H9 (cell line): Measurements from ENCODE around the gene TAF5L. TPM values are rescaled to one million over a fixed set of nuclear protein-coding genes. Genes with fewer than 3 reads are reported as not detected.

Experiments used
- DNase-seq: peaks from one replicate; pipeline ENCODE4 v3.0.0-alpha.2; 2017
- H2AFZ ChIP-seq: one replicate; pipeline ENCODE4 v1.6.1; 2013; ENCODE audit warnings: mild to moderate bottlenecking, low read length, control low read depth, moderate library complexity
- H2AK5ac ChIP-seq: 2 replicates; pipeline ENCODE4 v1.6.1; 2013; ENCODE audit warnings: low read length, control low read depth, mixed read lengths; ENCODE audit not compliant: insufficient read length
- H2BK120ac ChIP-seq: one replicate; pipeline ENCODE4 v1.6.1; 2013; ENCODE audit warnings: low read depth, mild to moderate bottlenecking, low read length, control low read depth, inconsistent platforms; ENCODE audit not compliant: poor library complexity, severe bottlenecking
- H2BK12ac ChIP-seq: 2 replicates; pipeline ENCODE4 v1.6.1; 2013; ENCODE audit warnings: low read length, control low read depth, mixed read lengths, low read depth; ENCODE audit not compliant: insufficient read length
- H2BK15ac ChIP-seq: 2 replicates; pipeline ENCODE4 v1.6.1; 2013; ENCODE audit warnings: low read depth, low read length, control low read depth
- H2BK20ac ChIP-seq: one replicate; pipeline ENCODE4 v1.6.1; 2013; ENCODE audit warnings: low read depth, mild to moderate bottlenecking, low read length, control low read depth, inconsistent platforms; ENCODE audit not compliant: poor library complexity, severe bottlenecking
- H2BK5ac ChIP-seq: 2 replicates; pipeline ENCODE4 v1.6.1; 2013; ENCODE audit warnings: low read length, control low read depth, mixed read lengths; ENCODE audit not compliant: insufficient read length
- H3K14ac ChIP-seq: 2 replicates; pipeline ENCODE4 v1.6.1; 2013; ENCODE audit warnings: low read length, control low read depth; ENCODE audit not compliant: insufficient read depth
- H3K18ac ChIP-seq: 2 replicates; pipeline ENCODE4 v1.6.1; 2013; ENCODE audit warnings: low read depth, mild to moderate bottlenecking, mixed read lengths, low read length, control low read depth; ENCODE audit not compliant: insufficient read length
- H3K23ac ChIP-seq: 2 replicates; pipeline ENCODE4 v1.6.1; 2013; ENCODE audit warnings: low read length, control low read depth, mixed read lengths, low read depth; ENCODE audit not compliant: insufficient read length
- H3K23me2 ChIP-seq: 2 replicates; pipeline ENCODE4 v1.6.1; 2013; ENCODE audit warnings: low read depth, mild to moderate bottlenecking, mixed read lengths, low read length, control low read depth; ENCODE audit not compliant: insufficient read length, poor library complexity, severe bottlenecking
- H3K27ac ChIP-seq: 2 replicates; pipeline ENCODE4 v1.5.1; 2013; ENCODE audit warnings: low read length, control low read depth, mixed read lengths, low read depth; ENCODE audit not compliant: insufficient read length
- H3K27me3 ChIP-seq: 2 replicates; pipeline ENCODE4 v1.6.1; 2013; ENCODE audit warnings: low read length, control low read depth, inconsistent platforms; ENCODE audit not compliant: insufficient read depth
- H3K4ac ChIP-seq: 2 replicates; pipeline ENCODE4 v1.6.1; 2013; ENCODE audit warnings: low read depth, mild to moderate bottlenecking, control low read depth, inconsistent platforms, low read length, moderate library complexity
- H3K4me1 ChIP-seq: 2 replicates; pipeline ENCODE4 v1.6.1; 2013; ENCODE audit warnings: low read length, control low read depth, inconsistent platforms; ENCODE audit not compliant: insufficient read depth
- H3K4me2 ChIP-seq: 2 replicates; pipeline ENCODE4 v1.6.1; 2013; ENCODE audit warnings: low read length, control low read depth, mixed read lengths; ENCODE audit not compliant: insufficient read length, insufficient read depth
- H3K56ac ChIP-seq: 2 replicates; pipeline ENCODE4 v1.6.1; 2013; ENCODE audit warnings: low read depth, mild to moderate bottlenecking, mixed read lengths, low read length, control low read depth; ENCODE audit not compliant: insufficient read length
- H3K79me1 ChIP-seq: 2 replicates; pipeline ENCODE4 v1.6.1; 2013; ENCODE audit warnings: low read depth, mild to moderate bottlenecking, moderate library complexity, low read length, control low read depth, inconsistent platforms; ENCODE audit not compliant: insufficient read depth, poor library complexity, severe bottlenecking
- H3K79me2 ChIP-seq: 2 replicates; pipeline ENCODE4 v1.6.1; 2013; ENCODE audit warnings: low read length, control low read depth, inconsistent platforms; ENCODE audit not compliant: insufficient read depth
- H3K9ac ChIP-seq: 2 replicates; pipeline ENCODE4 v1.6.1; 2013; ENCODE audit warnings: low read length, control low read depth, mixed read lengths; ENCODE audit not compliant: insufficient read length; ENCODE audit errors: extremely low read depth
- H3K9me3 ChIP-seq: one replicate; pipeline ENCODE4 v1.6.1; 2013; ENCODE audit warnings: low read depth, low read length, inconsistent platforms; ENCODE audit not compliant: control insufficient read depth
- H3T11ph ChIP-seq: one replicate; pipeline ENCODE4 v1.6.1; 2013; ENCODE audit warnings: mild to moderate bottlenecking, low read length, control low read depth, inconsistent platforms
- H4K20me1 ChIP-seq: one replicate; pipeline ENCODE4 v1.6.1; 2013; ENCODE audit not compliant: control insufficient read depth, insufficient read length, insufficient read depth
- H4K5ac ChIP-seq: 2 replicates; pipeline ENCODE4 v1.6.1; 2013; ENCODE audit warnings: low read depth, mild to moderate bottlenecking, mixed read lengths, low read length, control low read depth; ENCODE audit not compliant: insufficient read length
- H4K8ac ChIP-seq: replicated peaks from 2 replicates; pipeline ENCODE4 v1.6.1; 2013; ENCODE audit warnings: low read length, control low read depth, mixed read lengths, low read depth; ENCODE audit not compliant: insufficient read length
- H4K91ac ChIP-seq: 2 replicates; pipeline ENCODE4 v1.6.1; 2013; ENCODE audit warnings: low read depth, mild to moderate bottlenecking, moderate library complexity, mixed read lengths, low read length, control low read depth; ENCODE audit not compliant: insufficient read length
- H3K27ac Mint-ChIP-seq, 3 experiments: 2 replicates in 2 of 3; 3 replicates in 1 of 3; pipeline ENCODE4 v1.8.0; 2020 to 2021; ENCODE audit warnings: mixed read lengths in 3 of 3, mild to moderate bottlenecking in 1 of 3, moderate library complexity in 1 of 3
- H3K27me3 Mint-ChIP-seq: 2 replicates; pipeline ENCODE4 v1.8.0; 2021; ENCODE audit warnings: low read depth, mild to moderate bottlenecking, moderate library complexity, mixed read lengths
- H3K36me3 Mint-ChIP-seq, 3 experiments: 2 replicates in 2 of 3; 3 replicates in 1 of 3; pipeline ENCODE4 v1.8.0; 2020 to 2021; ENCODE audit warnings: low read depth in 3 of 3, mixed read lengths in 3 of 3; ENCODE audit not compliant: insufficient read depth in 1 of 3
- H3K4me1 Mint-ChIP-seq, 2 experiments: 2 replicates each; pipeline ENCODE4 v1.8.0; 2020; ENCODE audit warnings: mixed read lengths in 2 of 2
- H3K4me3 Mint-ChIP-seq, 2 experiments: 2 replicates in 1 of 2; 3 replicates in 1 of 2; pipeline ENCODE4 v1.8.0; 2020 to 2021; ENCODE audit warnings: mild to moderate bottlenecking in 2 of 2, mixed read lengths in 2 of 2, moderate library complexity in 1 of 2
- H3K9me3 Mint-ChIP-seq, 2 experiments: 2 replicates in 1 of 2; 3 replicates in 1 of 2; pipeline ENCODE4 v1.8.0; 2020; ENCODE audit warnings: mild to moderate bottlenecking in 2 of 2, mixed read lengths in 2 of 2, moderate library complexity in 1 of 2
- WGBS: extraction: QIAGEN DNeasy Blood & Tissue Kit; methylation state at CpG from one replicate; pipeline ENCODE4 v1.1.7; 2013; ENCODE audit warnings: missing lambda C conversion rate, low lambda C conversion rate, mixed read lengths; ENCODE audit not compliant: insufficient read length; ENCODE audit errors: extremely low coverage; 5-methylcytosine and 5-hydroxymethylcytosine counted together
- total RNA-seq: library from RNA; stranded (reverse); gene quantifications from 2 replicates; pipeline ENCODE4 v1.2.1, GENCODE V29; 2021
- TF ChIP-seq, protein P1 (sequence below): fragments of 200-600 bp; sonication (generic); conservative IDR thresholded peaks from 3 replicates; pipeline ENCODE4 v1.8.0; 2021; ENCODE audit warnings: antibody characterized with exemption, mild to moderate bottlenecking

The TAF5L gene
- total RNA-seq, 1 experiment from 2014 or later, result 30.3 TPM

DNA sequence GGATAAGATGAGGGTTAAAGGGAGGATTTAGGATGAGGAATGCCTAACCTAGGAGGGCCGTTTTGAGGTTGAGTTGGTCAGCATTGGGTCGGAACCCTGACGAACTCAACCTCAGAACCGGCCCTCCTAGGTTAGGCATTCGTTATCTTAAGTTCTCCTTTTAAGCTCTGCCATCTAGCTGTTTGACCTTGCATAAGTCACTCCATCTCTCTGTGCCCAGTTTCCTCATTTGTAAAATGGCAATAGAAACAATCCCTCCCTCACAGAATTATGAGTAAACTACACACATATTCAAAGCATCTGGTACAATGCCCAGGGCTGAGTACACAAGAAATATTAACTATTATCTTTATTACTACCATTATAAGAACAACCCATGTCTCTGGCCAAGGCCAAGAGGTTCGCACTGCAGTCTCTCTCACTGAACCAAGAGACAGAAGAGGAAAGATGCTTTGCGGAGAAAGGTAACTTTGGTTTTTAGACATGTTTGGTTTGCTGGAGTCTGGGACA lies 72.2 kb downstream of the TAF5L start:
- Mint-ChIP-seq H3K36me3 (peaks cover 0 to 5% (median 5%) of the 10 kb centered on the region in 3 experiments; a peak in 4 of 7 replicates), H3K4me3 (no peak overlapping the region; a peak in 1 of 5 replicates), H3K4me1 (peaks cover 28 to 31% of the 10 kb centered on the region in 2 experiments), H3K27me3 (no peaks in the 10 kb centered on the region), H3K9me3 (no peaks in the 10 kb centered on the region), H3K27ac (peak overlapping the region in 2 of 3 experiments; percentile 7 to 14; a peak in 2 of 7 replicates)
- no peaks in the 10 kb centered on the region for H3K27me3 ChIP-seq
- H3K56ac ChIP-seq, result no peak overlapping the region
- no peak for DNase-seq
- H3K4me2 ChIP-seq, result no peak overlapping the region
- H3K27ac ChIP-seq, result no peak overlapping the region
- TF ChIP-seq, protein P1, sequence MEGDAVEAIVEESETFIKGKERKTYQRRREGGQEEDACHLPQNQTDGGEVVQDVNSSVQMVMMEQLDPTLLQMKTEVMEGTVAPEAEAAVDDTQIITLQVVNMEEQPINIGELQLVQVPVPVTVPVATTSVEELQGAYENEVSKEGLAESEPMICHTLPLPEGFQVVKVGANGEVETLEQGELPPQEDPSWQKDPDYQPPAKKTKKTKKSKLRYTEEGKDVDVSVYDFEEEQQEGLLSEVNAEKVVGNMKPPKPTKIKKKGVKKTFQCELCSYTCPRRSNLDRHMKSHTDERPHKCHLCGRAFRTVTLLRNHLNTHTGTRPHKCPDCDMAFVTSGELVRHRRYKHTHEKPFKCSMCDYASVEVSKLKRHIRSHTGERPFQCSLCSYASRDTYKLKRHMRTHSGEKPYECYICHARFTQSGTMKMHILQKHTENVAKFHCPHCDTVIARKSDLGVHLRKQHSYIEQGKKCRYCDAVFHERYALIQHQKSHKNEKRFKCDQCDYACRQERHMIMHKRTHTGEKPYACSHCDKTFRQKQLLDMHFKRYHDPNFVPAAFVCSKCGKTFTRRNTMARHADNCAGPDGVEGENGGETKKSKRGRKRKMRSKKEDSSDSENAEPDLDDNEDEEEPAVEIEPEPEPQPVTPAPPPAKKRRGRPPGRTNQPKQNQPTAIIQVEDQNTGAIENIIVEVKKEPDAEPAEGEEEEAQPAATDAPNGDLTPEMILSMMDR, result no peak
- no peak overlapping the region for H2AK5ac ChIP-seq
- no peak overlapping the region for H4K91ac ChIP-seq
- WGBS, result no CpG with 5 or more reads among the region's 7 CpGs
- H4K8ac ChIP-seq, result no peak overlapping the region
- no peak overlapping the region for H3K18ac ChIP-seq
- no peak overlapping the region for H3K9ac ChIP-seq
- H3T11ph ChIP-seq, result no peak overlapping the region
- no peak overlapping the region for H3K4ac ChIP-seq
- no peaks in the 10 kb centered on the region for H3K9me3 ChIP-seq
- no peaks in the 10 kb centered on the region; the same call in 1 of the 2 replicates for H3K79me2 ChIP-seq
- no peaks in the 10 kb centered on the region for H4K20me1 ChIP-seq
- H4K5ac ChIP-seq, result no peak overlapping the region
- H2BK20ac ChIP-seq, result no peak overlapping the region
- no peaks in the 10 kb centered on the region for H3K4me1 ChIP-seq
- H3K79me1 ChIP-seq, result peaks cover 3% of the 10 kb centered on the region
- no peak overlapping the region for H3K14ac ChIP-seq
- H2BK5ac ChIP-seq, result no peak overlapping the region
- no peaks in the 10 kb centered on the region for H3K23me2 ChIP-seq
- peak overlapping the region; percentile 54; the same call in 1 of the 2 replicates for H2BK15ac ChIP-seq
- no peak overlapping the region for H2BK120ac ChIP-seq
- H3K23ac ChIP-seq, result no peak overlapping the region
- H2AFZ ChIP-seq, result no peak overlapping the region
- H2BK12ac ChIP-seq, result no peak overlapping the region
